ENCODE results near the gene CLDN2. TPM values are rescaled to one million over a fixed set of nuclear protein-coding genes. Genes with fewer than 3 reads are reported as not detected.
A peak's percentile ranks its signal among the peaks of the same experiment; 100 is the strongest.

CLDN2 gene
- total RNA-seq, 1 experiment from 2014 or later = 17.6 TPM

DNA sequence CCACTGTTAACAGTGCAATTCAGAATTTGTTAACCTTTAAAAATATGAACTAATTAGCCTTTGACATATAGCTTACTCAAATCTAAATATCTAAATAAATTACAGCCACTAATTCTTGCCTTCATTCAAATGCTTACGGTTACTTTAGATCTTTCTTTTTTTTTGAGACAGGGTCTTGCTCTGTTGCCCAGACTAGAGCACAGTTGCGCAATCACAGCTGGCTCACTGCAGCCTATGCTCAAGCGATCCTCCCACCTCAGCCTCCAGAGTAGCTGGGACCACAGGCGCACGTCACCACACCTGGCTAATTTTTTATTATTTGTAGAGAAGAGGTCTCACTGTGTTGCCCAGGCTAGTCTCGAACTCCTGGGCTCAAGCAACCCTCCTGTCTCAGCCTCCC is 31.0 kb downstream of the CLDN2 start:
- H3K27ac Mint-ChIP-seq (ENCODE audit: unreplicated experiment) = no peak overlapping the region
- intact Hi-C loops (cut with micrococcal nuclease; ENCODE audit: unreplicated experiment) = no loop called here
- H3K36me3 Mint-ChIP-seq (ENCODE audit: insufficient read depth, unreplicated experiment) = no peaks in the 10 kb centered on the region
- peaks cover 40% of the 10 kb centered on the region for H3K4me1 Mint-ChIP-seq (ENCODE audit: low read depth, unreplicated experiment)
- CTCF ChIA-PET = no interaction called here
- H3K9me3 Mint-ChIP-seq (ENCODE audit: low read depth, unreplicated experiment) = no peaks in the 10 kb centered on the region
- no TSS peak for BruUV-seq (replicated peaks)
- no peaks in the 10 kb centered on the region for H3K27me3 Mint-ChIP-seq (ENCODE audit: unreplicated experiment)
- no peak for DNase-seq
- H3K4me3 Mint-ChIP-seq (ENCODE audit: low read depth, unreplicated experiment) = no peak overlapping the region
- TF ChIP-seq CTCF (IDR thresholded peaks at IDR 0.05; ENCODE audit: unreplicated experiment) = no peak

DNA sequence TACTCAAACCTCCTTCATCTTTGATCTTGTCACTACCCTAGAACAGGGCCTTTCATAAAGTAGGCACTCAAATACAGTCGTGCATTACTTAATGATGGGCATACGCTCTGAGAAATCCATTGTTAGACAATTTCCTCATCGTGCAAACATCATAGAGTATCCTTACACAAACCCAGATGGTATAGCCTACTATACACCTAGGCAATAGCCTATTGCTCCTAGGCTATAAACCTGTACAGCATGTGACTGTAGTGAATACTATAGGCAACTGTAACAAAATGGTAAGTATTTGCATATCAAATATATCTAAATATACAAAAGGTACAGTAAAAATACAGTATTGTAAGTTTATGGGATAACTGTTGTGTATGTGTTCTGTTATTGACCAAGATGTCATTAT is 31.9 kb downstream of the CLDN2 start:
- Mint-ChIP-seq H3K9me3 (ENCODE audit: low read depth, unreplicated experiment) (no peaks in the 10 kb centered on the region), H3K4me3 (ENCODE audit: low read depth, unreplicated experiment) (no peak overlapping the region), H3K36me3 (ENCODE audit: insufficient read depth, unreplicated experiment) (no peaks in the 10 kb centered on the region), H3K4me1 (ENCODE audit: low read depth, unreplicated experiment) (peaks cover 40% of the 10 kb centered on the region), H3K27me3 (ENCODE audit: unreplicated experiment) (no peaks in the 10 kb centered on the region), H3K27ac (ENCODE audit: unreplicated experiment) (no peak overlapping the region)
- CTCF ChIA-PET = interaction anchor here (0.9 to 1.1 kb wide), 2 partner anchors 53 to 58 kb away, joined by 3 read pairs; no protein-coding TSS in a partner anchor
- TF ChIP-seq CTCF (IDR thresholded peaks at IDR 0.05; ENCODE audit: unreplicated experiment) = no peak
- BruUV-seq (replicated peaks) = no TSS peak
- intact Hi-C loops (cut with micrococcal nuclease; ENCODE audit: unreplicated experiment) = loop anchor here (2.0 kb wide), 1 partner anchor 19 kb away; no protein-coding TSS in a partner anchor
- no peak for DNase-seq

DNA sequence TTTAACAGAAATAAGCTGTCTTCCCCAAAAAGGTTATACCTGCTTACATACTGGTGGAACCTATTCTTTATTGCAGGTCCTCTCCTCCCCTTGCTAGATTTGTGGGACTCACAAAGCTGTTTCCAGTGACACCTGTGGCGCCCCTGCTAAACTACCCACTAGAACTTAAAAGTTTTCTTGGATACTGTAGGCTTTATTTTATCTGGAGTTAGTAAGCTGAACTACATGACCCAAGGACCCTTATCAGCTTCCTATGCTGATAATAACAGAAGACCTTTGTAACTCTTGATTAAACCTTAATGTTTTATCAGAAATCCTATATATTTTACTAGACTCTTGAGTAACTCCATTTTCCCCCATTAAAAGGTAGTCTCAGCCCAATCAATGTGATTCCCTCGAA is 32.3 kb downstream of the CLDN2 start:
- intact Hi-C loops (cut with micrococcal nuclease; ENCODE audit: unreplicated experiment) = loop anchor here (2.0 kb wide), 1 partner anchor 20 kb away; no protein-coding TSS in a partner anchor
- DNase-seq = no peak
- CTCF ChIA-PET = interaction anchor here (0.9 to 1.1 kb wide), 2 partner anchors 54 to 58 kb away, joined by 3 read pairs; no protein-coding TSS in a partner anchor
- BruUV-seq (replicated peaks) = no TSS peak
- peaks cover 40% of the 10 kb centered on the region for H3K4me1 Mint-ChIP-seq (ENCODE audit: low read depth, unreplicated experiment)
- H3K36me3 Mint-ChIP-seq (ENCODE audit: insufficient read depth, unreplicated experiment) = no peaks in the 10 kb centered on the region
- no peaks in the 10 kb centered on the region for H3K27me3 Mint-ChIP-seq (ENCODE audit: unreplicated experiment)
- H3K9me3 Mint-ChIP-seq (ENCODE audit: low read depth, unreplicated experiment) = no peaks in the 10 kb centered on the region
- no peak overlapping the region for H3K4me3 Mint-ChIP-seq (ENCODE audit: low read depth, unreplicated experiment)
- no peak overlapping the region for H3K27ac Mint-ChIP-seq (ENCODE audit: unreplicated experiment)
- no peak for TF ChIP-seq CTCF (IDR thresholded peaks at IDR 0.05; ENCODE audit: unreplicated experiment)

GRCh38 chrX:106952988-106953387 is 32.8 kb downstream of the CLDN2 start:
- Mint-ChIP-seq H3K27me3 (ENCODE audit: unreplicated experiment) (no peaks in the 10 kb centered on the region), H3K27ac (ENCODE audit: unreplicated experiment) (no peak overlapping the region), H3K4me1 (ENCODE audit: low read depth, unreplicated experiment) (peaks cover 40% of the 10 kb centered on the region), H3K36me3 (ENCODE audit: insufficient read depth, unreplicated experiment) (no peaks in the 10 kb centered on the region), H3K9me3 (ENCODE audit: low read depth, unreplicated experiment) (no peaks in the 10 kb centered on the region), H3K4me3 (ENCODE audit: low read depth, unreplicated experiment) (no peak overlapping the region)
- no peak for DNase-seq
- CTCF ChIA-PET = interaction anchor here (0.9 to 1.1 kb wide), 2 partner anchors 54 to 59 kb away, joined by 3 read pairs; no protein-coding TSS in a partner anchor
- peak; percentile 20 for TF ChIP-seq CTCF (IDR thresholded peaks at IDR 0.05; ENCODE audit: unreplicated experiment)
- intact Hi-C loops (cut with micrococcal nuclease; ENCODE audit: unreplicated experiment) = loop anchor here (1.0 to 2.0 kb wide), 3 partner anchors 20 to 59 kb away; no protein-coding TSS in a partner anchor
- no TSS peak for BruUV-seq (replicated peaks)
